HG02571 (cell line): ENCODE measurements around the gene GLP2R.

Source experiments
- ATAC-seq: cut with Tn5 transposase; IDR thresholded peaks from one replicate; pipeline ENCODE4 v1.9.1; 2021; ENCODE audit warnings: mild to moderate bottlenecking, moderate library complexity; ENCODE audit not compliant: unreplicated experiment

The GLP2R gene

GRCh38 chr17:9895923-9896322 lies 70.2 kb downstream of the GLP2R start:
- ATAC-seq, result no peak

GRCh38 chr17:9897372-9897968 lies 71.7 kb downstream of the GLP2R start:
- ATAC-seq, result no peak

DNA sequence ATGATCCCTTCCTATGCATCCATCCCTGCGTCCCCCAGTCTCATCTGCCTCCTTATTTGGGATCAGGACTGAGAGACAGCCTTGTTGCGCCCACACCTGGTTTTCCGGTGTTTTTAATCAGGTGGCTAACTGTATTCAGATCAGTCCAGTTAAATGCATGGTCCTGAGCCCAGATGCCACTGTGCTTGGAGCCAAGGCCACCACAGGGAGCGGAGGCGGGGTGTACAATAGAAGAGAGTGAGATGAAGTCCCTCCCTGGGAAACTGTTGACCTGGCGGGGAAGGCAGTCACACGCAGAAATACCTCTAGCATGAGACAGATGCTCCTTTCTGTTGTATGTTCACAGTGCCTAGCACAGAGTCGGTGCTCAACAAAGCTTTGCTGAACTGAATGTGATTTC lies 73.1 kb downstream of the GLP2R start:
- ATAC-seq, result no peak

GRCh38 chr17:9899280-9900043 lies 73.7 kb downstream of the GLP2R start:
- no peak for ATAC-seq

DNA sequence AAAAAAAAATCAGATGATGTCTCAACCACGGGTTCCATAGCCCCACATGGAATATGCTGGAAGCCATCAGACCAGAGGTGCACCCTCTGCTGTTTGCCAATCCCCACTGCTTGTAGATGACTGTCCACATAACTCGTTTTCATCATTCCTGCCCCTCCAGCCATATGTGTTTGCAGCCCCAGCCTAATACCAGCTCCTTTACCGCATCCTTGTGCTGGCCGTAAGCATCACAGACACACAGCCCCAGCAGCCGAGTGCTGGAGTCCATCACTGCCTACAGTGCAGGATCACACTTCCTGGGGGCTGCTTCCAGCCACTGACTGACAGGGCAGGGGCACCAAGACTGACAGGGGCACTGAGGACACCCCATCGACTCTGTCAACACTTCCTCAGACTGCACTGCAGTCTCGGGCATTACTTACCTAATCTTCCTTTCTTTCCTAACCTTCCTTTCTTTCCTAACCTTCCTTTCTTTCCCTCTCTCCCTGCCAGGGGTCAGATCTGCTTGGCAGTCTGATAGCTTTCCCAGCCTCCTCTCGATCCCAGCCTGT lies 74.4 kb downstream of the GLP2R start:
- ATAC-seq, result no peak

- ATAC-seq, result no peak
Observed at GRCh38 chr17:9900784-9901183, 75.1 kb downstream of the GLP2R start.

- ATAC-seq, result no peak
Observed at GRCh38 chr17:9902120-9902519, 76.4 kb downstream of the GLP2R start.

- ATAC-seq, result no peak
Observed at GRCh38 chr17:9904277-9905077, 78.8 kb downstream of the GLP2R start.

- ATAC-seq, result no peak
Observed at GRCh38 chr17:9905078-9905415, 79.3 kb downstream of the GLP2R start, which contains the start of gene RCVRN. Gene RCVRN (minus strand): TSS chr17:9905271. CDS start chr17:9905180, 91 bp downstream.

DNA sequence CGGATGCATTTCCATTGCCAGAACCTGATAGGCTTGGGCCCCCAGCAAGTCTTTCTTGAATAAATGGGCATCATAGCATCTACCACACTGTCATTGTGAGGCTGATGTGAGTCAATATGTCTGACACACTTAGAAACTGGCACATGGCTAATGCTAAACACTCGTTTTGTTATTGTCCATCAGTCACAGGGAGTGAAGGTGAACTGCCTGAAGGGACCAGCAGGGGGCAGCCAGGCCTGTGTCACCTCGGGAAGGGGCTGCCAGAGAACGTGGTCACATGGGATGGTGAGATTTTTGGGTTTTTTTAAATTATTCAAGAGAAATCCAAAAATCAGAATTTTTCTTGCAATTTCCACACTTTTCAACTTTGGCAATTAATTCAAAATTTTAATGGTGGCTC lies 80.2 kb downstream of the GLP2R start:
- no peak for ATAC-seq

GRCh38 chr17:9906616-9907015 lies 80.9 kb downstream of the GLP2R start:
- ATAC-seq, result no peak

DNA sequence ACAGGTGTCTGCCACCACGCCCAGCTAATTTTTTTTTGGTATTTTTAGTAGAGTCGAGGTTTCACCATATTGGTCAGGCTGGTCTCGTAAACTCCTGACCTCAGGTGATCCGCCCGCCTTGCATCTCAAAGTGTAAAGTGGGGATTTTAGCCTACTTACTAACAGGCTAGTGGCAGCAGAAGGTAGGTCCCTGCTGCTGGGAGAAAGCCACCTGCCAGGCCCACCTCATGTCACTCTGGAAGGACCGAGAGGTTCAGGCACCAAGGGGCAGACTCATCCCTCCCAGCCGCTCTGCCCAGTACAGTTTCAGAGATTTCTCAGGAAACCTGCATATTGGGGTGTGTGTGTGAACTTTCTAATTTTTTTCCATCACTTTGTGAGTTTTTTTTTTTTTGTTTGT lies 81.4 kb downstream of the GLP2R start:
- no peak for ATAC-seq

DNA sequence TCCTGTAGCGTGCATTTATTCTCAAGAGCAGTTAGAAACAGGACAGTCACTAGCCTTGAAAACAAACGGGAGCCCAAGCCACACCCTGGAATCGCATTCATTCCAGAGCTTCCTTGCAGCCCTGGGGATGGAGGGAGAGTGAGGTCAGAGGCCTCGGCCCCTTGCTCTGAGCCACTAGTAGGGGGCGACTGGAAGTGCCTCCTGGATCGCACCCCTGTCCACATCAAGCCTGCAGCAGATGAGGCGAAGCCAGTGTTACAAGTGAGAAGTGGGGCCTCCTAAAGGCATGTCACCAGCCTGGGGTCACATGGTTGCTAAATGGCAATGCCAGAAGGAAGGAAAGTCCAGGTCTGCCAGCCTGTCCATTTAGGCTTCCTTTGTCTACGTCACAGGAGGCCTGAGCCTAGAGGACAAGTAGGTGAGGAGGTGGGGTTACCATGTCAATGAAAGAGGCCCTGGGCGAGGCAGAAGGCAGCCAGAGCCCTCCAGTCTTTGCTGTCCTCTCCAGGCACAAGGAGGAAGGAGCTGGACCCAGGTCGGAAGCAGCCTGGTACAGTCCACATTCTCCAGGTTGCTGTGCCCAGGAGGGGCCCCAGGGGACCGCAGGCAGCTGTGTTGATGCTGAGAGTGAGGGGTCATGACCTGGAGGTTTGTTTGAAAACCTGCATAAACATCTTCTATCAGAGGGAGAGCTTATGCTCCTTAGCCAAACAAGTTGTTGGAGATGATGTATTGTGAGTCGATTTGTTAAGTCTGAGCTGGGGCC lies 82.3 kb downstream of the GLP2R start:
- ATAC-seq, result no peak

GRCh38 chr17:9908649-9909042 lies 82.9 kb downstream of the GLP2R start:
- no peak for ATAC-seq

DNA sequence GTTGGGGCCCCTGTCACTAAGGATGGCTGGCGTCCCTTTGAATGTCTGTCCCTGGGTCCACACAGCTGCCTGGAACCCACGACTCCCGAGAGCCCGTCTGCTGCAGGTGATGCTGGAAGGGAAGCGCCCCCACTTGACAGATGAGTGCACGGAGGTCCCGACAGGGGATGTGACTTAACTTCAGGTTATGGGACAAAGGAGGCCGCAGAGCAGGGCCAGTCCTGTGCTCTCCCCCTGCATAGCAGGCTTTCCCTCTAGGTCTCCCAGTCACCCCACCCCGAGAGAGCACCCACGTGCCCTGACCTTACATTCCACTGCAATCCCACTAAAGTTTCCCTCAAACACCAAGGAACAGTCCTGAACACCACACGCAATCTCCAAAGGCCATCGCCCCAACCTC lies 85.4 kb downstream of the GLP2R start:
- no peak for ATAC-seq

DNA sequence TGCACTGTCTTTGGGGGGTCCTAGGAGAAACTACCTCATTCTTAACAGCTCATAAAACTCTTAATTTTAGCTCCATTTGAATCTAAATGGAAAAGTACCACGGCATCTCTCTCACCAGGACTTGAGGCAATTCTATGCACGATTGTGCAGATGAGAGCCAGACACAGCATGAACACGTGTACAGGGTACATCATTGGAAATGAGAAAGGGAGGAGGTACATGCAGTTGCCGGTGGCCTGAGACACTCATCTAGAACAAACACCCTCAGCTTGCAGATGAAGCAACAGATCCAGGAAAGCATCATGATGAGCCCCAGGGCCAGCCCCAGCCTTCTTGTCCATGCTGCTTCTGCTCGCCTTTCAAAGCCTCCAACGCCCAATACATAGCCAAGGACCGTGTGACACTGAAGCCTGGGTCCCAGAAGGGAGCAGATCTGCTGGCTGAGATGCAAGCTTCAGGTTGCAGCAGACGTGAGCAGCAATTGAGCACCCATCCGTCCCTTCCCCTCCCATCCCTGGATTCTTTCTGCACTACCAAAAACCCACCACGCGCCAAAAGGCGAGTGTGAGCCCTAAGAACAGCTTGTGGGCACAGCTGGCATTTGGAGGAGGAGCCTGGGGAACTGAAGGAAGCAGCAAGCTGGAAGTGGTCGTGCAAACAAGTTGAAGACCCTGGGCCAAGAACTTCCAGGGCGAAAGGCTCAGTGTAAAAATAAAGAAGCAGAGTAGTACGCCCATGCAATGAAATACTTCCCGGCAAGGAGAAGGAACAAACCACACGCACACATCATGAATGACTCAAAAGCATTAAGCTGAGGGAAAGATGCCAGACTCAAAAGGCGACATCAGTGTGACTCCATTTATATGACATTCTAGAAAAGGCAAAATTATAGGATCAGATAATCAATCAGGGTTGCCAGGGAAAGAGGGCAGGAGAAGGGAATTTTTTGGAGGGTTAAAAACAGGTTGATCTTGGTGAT lies 86.7 kb downstream of the GLP2R start:
- ATAC-seq, result no peak

- ATAC-seq, result no peak
Observed at GRCh38 chr17:9913476-9913875, 87.8 kb downstream of the GLP2R start.

DNA sequence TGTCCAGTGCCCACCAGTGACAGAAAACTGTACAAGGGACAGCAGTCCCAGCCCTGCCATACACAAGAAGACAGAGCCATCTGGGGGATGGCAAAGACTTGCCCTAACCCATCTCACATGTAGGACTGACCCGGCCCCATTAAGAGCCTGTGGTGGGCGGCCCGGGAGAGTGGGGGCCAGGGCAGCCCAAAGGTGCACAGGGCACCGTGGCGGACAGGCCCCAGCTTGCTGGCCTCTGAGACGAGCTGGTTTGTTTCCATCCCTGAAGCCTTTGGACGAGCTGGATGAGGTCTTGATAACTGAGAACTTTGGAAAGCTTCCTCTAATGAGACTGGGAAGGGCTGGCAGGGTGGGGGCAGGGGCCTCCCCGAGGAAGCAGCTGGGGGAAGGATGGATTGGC lies 90.4 kb downstream of the GLP2R start:
- no peak for ATAC-seq

DNA sequence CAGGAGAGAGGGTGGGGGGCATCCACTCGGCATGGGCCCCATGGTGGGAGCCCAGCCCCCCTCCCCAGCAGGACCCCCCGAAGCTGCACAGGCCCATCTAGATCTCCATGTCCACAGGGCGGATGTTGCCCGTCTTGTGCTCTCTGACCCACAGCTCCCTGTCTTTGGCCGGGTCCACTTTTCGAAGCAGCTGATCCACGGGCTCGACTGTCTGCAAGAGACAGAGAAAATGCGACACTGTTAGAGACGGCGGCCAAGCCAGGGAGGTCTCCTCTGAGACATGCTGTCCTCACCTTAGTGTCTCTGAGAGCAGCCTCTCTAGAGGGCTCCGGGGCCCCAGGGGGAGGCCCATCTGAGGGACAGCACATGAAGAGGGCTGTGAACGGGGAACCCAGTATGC lies 91.4 kb downstream of the GLP2R start:
- no peak for ATAC-seq

GRCh38 chr17:9917801-9918200 lies 92.1 kb downstream of the GLP2R start:
- no peak for ATAC-seq
